ENCODE measurements around the gene ZNF302.

ZNF302 gene

DNA sequence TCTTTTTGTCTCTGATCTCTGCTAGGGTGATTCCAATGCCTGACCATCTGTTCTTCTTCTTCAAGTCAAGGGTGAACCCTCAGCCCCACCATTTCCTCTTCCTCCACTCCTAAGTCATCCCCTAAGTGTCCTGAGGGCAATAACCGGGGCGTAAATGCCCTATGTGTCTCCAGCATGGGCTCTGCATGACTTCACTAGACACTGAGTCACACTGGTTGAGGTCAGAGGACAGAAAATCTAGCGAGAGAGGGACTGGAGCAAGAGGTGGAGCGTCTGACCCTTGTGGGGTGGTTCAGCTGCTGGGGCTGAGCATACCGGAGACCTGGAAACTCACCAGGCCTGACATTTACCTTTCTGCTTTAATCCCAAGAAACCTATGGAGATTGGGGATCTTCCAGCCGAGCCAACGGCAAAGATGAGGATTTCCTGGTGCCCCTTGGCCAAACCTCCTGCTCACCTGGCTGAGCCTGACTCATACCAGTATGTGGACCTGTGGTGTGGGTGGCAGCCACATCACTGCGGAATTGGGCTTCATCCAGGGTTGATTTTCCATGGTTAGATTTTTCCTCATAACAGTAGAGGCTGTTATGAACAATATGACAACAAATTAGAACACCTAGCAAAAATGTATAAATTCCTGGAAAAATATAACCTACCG, 27.5 kb upstream of the ZNF302 start:
- no peak for TF ChIP-seq CTCF (conservative IDR thresholded peaks at IDR 0.05; ENCODE audit: low read depth, low read length)
- no peak for DNase-seq (ENCODE audit: low read depth)

DNA sequence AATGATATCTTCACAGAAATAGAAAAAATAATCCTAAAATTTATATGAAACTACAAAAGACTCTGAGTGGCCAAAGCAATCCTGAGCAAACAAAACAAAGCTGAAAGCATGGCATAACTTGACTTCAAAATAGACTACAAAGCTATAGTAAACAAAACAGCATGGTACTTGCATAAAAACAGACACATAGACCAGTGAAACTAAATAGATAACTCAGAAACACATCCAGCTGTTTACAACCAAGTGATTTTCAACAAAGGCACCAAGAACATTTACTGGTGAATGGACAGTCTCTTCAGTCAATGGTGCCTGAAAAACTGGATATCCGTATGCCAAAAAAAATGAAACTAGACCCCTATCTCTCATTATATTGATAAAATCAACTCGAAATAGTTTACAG, 25.7 kb upstream of the ZNF302 start:
- no peak overlapping the region for H3K4me3 ChIP-seq (ENCODE audit: low read length)
- no peak for DNase-seq (ENCODE audit: low read depth)
- TF ChIP-seq CTCF (conservative IDR thresholded peaks at IDR 0.05; ENCODE audit: low read depth, low read length) = no peak

More for the DNA sequence above, 27.5 kb upstream of the ZNF302 start:
- no peak overlapping the region for H3K4me3 ChIP-seq (ENCODE audit: low read length)

- no peak for TF ChIP-seq CTCF (conservative IDR thresholded peaks at IDR 0.05; ENCODE audit: low read depth, low read length)
- H3K4me3 ChIP-seq (ENCODE audit: low read length) = no peak overlapping the region
- no peak for DNase-seq (ENCODE audit: low read depth)
Observed at GRCh38 chr19:34654796-34655195, 22.7 kb upstream of the ZNF302 start.

DNA sequence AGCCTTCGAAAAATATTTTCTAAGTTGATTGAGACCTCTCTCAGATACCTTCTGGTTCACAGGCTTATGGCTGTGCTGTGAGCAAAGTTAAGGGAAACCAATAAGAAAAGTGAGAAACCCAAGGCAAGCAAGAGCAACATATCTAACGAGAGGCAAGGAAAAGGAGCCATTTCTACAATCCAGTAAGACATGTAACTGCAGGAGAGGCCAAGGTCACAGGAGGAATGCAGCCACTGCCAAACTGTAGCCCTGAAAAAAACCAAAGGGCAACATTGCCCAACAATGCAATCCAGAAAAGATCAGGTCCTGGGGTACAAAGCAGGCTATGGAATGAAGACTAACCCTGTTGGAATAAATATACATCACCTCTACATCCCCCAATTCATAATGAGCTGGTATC, 21.8 kb upstream of the ZNF302 start:
- no peak for TF ChIP-seq CTCF (conservative IDR thresholded peaks at IDR 0.05; ENCODE audit: low read depth, low read length)
- DNase-seq (ENCODE audit: low read depth) = no peak
- no peak overlapping the region for H3K4me3 ChIP-seq (ENCODE audit: low read length)

DNA sequence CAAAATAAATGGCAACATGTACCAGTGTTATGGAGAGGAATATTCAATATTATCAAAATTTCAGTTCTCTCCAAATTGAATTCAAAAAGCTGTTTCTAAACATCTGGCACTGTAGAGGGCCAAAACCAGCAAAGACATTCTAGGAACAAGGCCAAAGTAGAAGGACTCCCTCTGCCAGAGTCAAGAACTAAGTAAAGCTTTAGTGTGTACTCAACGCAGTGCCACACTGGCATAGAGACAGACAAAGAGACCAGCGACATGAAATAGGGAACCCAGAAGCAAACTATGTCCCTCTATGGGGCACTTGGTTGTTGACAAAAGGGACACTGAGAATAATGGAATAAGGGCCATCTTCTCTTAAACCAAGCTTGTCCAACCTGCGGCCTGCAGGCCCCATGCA, 16.1 kb upstream of the ZNF302 start:
- no peak for TF ChIP-seq CTCF (conservative IDR thresholded peaks at IDR 0.05; ENCODE audit: low read depth, low read length)
- H3K4me3 ChIP-seq (ENCODE audit: low read length) = no peak overlapping the region
- no peak for DNase-seq (ENCODE audit: low read depth)

- H3K4me3 ChIP-seq (ENCODE audit: low read length) = no peak overlapping the region
- no peak for DNase-seq (ENCODE audit: low read depth)
- TF ChIP-seq CTCF (conservative IDR thresholded peaks at IDR 0.05; ENCODE audit: low read depth, low read length) = peak; percentile 21
Observed at GRCh38 chr19:34662919-34663318, 14.6 kb upstream of the ZNF302 start.

DNA sequence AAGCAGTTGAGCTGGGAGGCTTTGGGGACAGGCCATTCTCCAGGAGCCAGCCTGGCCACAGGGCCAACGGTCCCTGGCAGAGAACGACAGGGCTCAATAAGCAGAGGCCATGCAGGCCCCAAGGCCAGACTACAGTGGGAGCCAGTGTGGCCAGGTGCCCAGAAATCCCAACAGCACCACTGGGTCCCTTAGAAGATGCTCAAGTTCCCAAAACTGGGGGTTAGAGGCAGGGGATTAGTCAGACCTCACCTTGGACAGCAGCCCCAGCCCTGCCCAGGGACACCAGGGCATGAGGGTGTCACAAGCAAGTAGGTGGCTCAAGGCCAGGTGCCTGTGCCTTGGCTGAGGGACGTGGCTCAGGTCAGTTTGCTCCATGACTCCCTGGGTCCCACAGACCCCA, 13.3 kb upstream of the ZNF302 start:
- no peak overlapping the region for H3K4me3 ChIP-seq (ENCODE audit: low read length)
- no peak for TF ChIP-seq CTCF (conservative IDR thresholded peaks at IDR 0.05; ENCODE audit: low read depth, low read length)
- DNase-seq (ENCODE audit: low read depth) = no peak
